ENCODE data around the gene PHLPP2. TPM values are rescaled to one million over a fixed set of nuclear protein-coding genes. Genes with fewer than 3 reads are reported as not detected.

The PHLPP2 gene
- total RNA-seq, 2 donors from 2014 or later = 5.0 to 21.2 TPM

DNA sequence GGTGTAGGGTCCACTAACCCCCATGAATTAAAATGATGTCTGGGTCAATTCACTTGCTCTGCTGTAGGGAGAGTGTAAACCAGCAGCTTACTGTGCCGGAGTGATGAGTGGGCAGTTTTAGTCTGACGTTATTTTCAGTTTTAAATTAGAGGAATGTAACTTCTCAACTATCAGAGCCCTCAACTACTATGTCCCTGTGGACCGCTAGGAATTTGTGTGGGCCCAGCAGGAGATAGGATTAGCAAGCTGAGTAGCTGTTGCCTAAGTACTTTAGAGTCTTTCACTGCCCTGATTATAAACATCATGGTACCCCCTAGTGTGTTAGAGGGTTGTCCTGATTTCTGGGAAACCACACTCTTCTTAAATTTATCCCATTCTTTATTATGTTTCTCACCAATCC, 87.1 kb downstream of the PHLPP2 start:
- Histone ChIP-seq H3K27me3 (replicated peaks; ENCODE audit: insufficient read depth) (no peaks in the 10 kb centered on the region), H3K27ac (no peak overlapping the region), H3K36me3 (no peaks in the 10 kb centered on the region), H3K4me1 (replicated peaks) (no peaks in the 10 kb centered on the region), H3K9me3 (no peaks in the 10 kb centered on the region), H3K4me3 (no peak overlapping the region)
- TF ChIP-seq POLR2A (IDR thresholded peaks at IDR 0.05) = no peak
- TF ChIP-seq POLR2AphosphoS5 (IDR thresholded peaks at IDR 0.05) = no peak
- TF ChIP-seq, protein P1, sequence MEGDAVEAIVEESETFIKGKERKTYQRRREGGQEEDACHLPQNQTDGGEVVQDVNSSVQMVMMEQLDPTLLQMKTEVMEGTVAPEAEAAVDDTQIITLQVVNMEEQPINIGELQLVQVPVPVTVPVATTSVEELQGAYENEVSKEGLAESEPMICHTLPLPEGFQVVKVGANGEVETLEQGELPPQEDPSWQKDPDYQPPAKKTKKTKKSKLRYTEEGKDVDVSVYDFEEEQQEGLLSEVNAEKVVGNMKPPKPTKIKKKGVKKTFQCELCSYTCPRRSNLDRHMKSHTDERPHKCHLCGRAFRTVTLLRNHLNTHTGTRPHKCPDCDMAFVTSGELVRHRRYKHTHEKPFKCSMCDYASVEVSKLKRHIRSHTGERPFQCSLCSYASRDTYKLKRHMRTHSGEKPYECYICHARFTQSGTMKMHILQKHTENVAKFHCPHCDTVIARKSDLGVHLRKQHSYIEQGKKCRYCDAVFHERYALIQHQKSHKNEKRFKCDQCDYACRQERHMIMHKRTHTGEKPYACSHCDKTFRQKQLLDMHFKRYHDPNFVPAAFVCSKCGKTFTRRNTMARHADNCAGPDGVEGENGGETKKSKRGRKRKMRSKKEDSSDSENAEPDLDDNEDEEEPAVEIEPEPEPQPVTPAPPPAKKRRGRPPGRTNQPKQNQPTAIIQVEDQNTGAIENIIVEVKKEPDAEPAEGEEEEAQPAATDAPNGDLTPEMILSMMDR (IDR thresholded peaks at IDR 0.05) = no peak
- intact Hi-C loops (cut with DNase I) = no loop called here
- no peak for DNase-seq (ENCODE audit: low spot score)
- 68% methylated on average over 3 of the region's 3 CpGs for WGBS

DNA sequence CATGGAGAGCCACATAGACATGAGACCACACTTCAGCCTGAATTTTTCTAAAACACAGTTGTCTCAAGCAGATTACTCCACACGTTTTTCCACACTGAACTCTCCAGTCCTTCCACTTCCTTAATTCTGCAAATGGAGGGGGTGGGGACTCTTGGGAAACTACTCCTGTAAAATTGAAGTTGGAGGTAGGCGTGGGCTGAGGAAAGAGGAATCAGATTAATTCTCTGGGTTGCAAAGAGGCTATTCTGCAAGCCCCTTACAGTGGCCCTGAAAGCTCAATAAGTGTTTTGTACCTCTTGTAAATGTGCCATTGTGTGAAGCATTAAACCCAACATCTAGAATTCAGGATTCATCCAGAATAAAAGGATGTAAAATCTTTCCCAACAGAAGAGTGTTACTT, 88.9 kb downstream of the PHLPP2 start:
- no peak overlapping the region for H3K27ac ChIP-seq
- no peaks in the 10 kb centered on the region for H3K4me1 ChIP-seq (replicated peaks)
- H3K27me3 ChIP-seq (replicated peaks; ENCODE audit: insufficient read depth) = no peaks in the 10 kb centered on the region
- no peak for DNase-seq (ENCODE audit: low spot score)
- intact Hi-C loops (cut with DNase I) = no loop called here
- H3K9me3 ChIP-seq = no peaks in the 10 kb centered on the region
- H3K36me3 ChIP-seq = no peaks in the 10 kb centered on the region
- TF ChIP-seq, protein P1 (IDR thresholded peaks at IDR 0.05) = no peak
- no peak for TF ChIP-seq POLR2A (IDR thresholded peaks at IDR 0.05)
- no peak for TF ChIP-seq POLR2AphosphoS5 (IDR thresholded peaks at IDR 0.05)
- no peak overlapping the region for H3K4me3 ChIP-seq
- WGBS = 53% methylated on average over 2 of the region's 2 CpGs

DNA sequence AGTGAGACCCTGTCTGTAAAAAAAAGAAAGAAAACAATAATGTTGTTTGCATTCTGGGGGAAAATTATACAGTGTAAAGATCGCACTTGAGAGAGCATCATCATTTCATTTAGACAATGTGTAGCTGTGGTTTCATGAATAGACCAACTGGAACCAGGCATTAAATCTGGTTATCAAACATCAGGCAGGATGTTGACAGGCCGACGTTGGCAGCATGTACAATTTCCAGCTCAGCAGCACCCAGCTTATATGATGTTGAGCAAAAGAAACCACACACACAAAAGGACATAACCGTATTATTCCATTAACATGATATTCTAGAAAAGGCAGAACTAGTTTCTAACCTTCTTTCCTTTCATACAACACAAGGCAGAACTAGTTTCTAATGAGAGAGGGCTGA, 92.7 kb downstream of the PHLPP2 start:
- TF ChIP-seq POLR2AphosphoS5 (IDR thresholded peaks at IDR 0.05) (no peak), POLR2A (IDR thresholded peaks at IDR 0.05) (no peak)
- TF ChIP-seq, protein P1 (IDR thresholded peaks at IDR 0.05) = no peak
- intact Hi-C loops (cut with DNase I) = no loop called here
- Histone ChIP-seq H3K4me3 (no peak overlapping the region), H3K27ac (no peak overlapping the region), H3K36me3 (no peaks in the 10 kb centered on the region), H3K27me3 (replicated peaks; ENCODE audit: insufficient read depth) (no peaks in the 10 kb centered on the region), H3K9me3 (no peaks in the 10 kb centered on the region), H3K4me1 (replicated peaks) (no peaks in the 10 kb centered on the region)
- no peak for DNase-seq (ENCODE audit: low spot score)
- 55% methylated on average over 4 of the region's 4 CpGs for WGBS

DNA sequence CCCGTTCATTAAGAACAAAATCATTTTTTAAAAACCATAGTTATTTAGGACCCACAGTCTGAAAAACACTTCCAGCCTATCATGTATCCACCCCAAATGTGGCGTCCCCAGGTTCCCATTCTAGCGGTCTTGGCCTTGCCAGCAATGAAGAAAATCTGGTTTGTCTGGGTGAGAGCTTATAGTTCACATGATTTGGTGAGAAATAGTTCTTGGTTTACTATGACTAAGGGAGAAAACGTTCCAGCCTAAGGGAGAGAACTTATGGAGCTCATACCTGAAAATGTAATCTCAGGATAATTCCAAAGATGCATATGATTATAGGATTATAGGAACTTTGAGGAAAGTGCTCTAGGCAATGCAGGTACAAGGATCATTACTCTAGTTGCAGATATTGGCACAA, 93.7 kb downstream of the PHLPP2 start:
- intact Hi-C loops (cut with DNase I) = no loop called here
- H3K9me3 ChIP-seq = no peaks in the 10 kb centered on the region
- no peaks in the 10 kb centered on the region for H3K36me3 ChIP-seq
- 59% methylated on average over 4 of the region's 4 CpGs for WGBS
- TF ChIP-seq POLR2A (IDR thresholded peaks at IDR 0.05) (no peak), POLR2AphosphoS5 (IDR thresholded peaks at IDR 0.05) (no peak)
- TF ChIP-seq, protein P1 (IDR thresholded peaks at IDR 0.05) = no peak
- no peak overlapping the region for H3K27ac ChIP-seq
- no peak overlapping the region for H3K4me3 ChIP-seq
- no peaks in the 10 kb centered on the region for H3K4me1 ChIP-seq (replicated peaks)
- no peaks in the 10 kb centered on the region for H3K27me3 ChIP-seq (replicated peaks; ENCODE audit: insufficient read depth)
- no peak for DNase-seq (ENCODE audit: low spot score)

DNA sequence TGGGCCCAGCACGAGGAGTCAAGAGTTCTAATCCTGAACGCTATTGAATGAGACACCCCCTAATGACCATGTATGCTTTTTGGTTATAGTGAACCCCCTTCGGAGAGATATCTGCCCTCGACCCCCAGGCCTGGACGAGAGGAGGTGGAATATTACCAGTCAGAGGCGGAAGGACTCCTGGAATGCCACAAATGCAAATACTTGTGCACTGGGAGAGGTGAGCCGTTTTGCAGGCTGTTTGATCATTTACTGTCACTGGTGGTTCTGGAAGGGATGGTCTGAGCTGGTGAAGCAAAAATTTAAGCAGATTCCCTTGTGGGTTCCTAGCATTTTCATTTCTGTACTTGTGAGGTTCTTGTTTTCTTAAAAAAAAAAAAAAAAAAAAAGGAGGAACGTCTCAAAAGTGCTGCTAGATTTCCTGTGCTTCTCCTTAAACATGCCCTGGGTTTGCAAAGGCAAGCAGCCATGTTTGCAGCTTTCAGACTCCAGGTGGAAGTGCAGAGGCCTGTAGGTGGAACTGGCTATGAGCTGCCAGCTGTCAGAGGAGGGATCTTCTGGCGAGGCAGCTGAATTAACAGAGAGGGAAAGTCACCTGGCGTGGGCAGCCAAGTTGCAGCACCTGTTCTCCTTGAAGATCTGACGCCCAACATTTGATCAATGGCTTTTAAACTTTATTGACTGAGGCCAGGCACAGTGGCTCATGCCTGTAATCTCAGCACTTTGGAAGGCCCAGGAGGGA, 95.1 kb downstream of the PHLPP2 start:
- intact Hi-C loops (cut with DNase I) = no loop called here
- peak; percentile 42 for DNase-seq (ENCODE audit: low spot score)
- TF ChIP-seq POLR2A (IDR thresholded peaks at IDR 0.05) (no peak), POLR2AphosphoS5 (IDR thresholded peaks at IDR 0.05) (peak; percentile 14)
- TF ChIP-seq, protein P1 (IDR thresholded peaks at IDR 0.05) = no peak
- no peaks in the 10 kb centered on the region for H3K4me1 ChIP-seq (replicated peaks)
- no peaks in the 10 kb centered on the region for H3K9me3 ChIP-seq
- no peaks in the 10 kb centered on the region for H3K36me3 ChIP-seq
- H3K27ac ChIP-seq = no peak overlapping the region
- no peak overlapping the region for H3K4me3 ChIP-seq
- no peaks in the 10 kb centered on the region for H3K27me3 ChIP-seq (replicated peaks; ENCODE audit: insufficient read depth)
- WGBS = 53% methylated on average over 11 of the region's 11 CpGs
